ENCODE data around the gene HIPK3. TPM values are rescaled to one million over a fixed set of nuclear protein-coding genes. Genes with fewer than 3 reads are reported as not detected.
A peak's percentile ranks its signal among the peaks of the same experiment; 100 is the strongest.

HIPK3 gene
- total and polyA plus RNA-seq, 4 donors: 17.9 to 189 (median 71.5) TPM

DNA sequence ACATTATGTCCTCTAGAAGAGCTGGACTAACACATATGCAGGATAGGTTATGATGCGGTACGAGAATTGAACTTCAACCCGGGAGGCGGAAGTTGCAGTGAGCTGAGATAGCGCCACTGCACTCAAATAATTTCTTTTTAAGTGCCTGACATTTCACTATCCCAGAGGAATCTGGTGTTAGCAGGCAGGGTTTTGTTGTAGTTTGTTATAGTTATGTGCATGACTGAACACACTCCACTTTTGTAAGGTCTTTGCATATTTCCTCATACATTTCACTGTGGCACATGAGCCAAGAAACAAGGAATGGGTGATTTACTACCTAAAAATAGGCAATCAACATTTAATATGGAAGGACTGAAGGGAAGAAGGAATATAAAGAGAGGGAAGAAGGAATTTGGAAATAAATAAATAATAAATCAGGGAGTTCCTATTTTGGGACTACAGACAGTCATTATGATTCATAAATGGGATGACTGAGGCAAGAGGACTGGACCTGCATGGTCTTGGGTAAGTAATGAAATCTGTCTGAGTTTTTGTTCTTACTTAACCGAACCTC lies 8.7 kb upstream of the HIPK3 start:
- Histone ChIP-seq H3K9ac (ENCODE audit: insufficient read depth in 1 of 2, low read length in 2 of 2) (no peak overlapping the region), H3K4me3 (no peak overlapping the region), H3K27ac (ENCODE audit: low read depth in 1 of 2, low read length in 1 of 2) (no peak overlapping the region), H3K9me3 (ENCODE audit: control insufficient read depth in 4 of 4, insufficient read depth in 3 of 4, low read length in 3 of 4) (no peaks in the 10 kb centered on the region), H3K36me3 (ENCODE audit: control insufficient read depth in 4 of 4, insufficient read depth in 4 of 4, low read length in 4 of 4) (no peaks in the 10 kb centered on the region), H3K27me3 (ENCODE audit: control insufficient read depth in 3 of 3, insufficient read depth in 3 of 3, low read length in 2 of 3) (peaks cover 0 to 3% (median 0%) of the 10 kb centered on the region in 3 donors), H3K4me1 (ENCODE audit: control insufficient read depth in 5 of 5, insufficient read depth in 5 of 5, low read length in 5 of 5) (peaks cover 0 to 2% (median 0%) of the 10 kb centered on the region in 5 donors)
- WGBS, 2 donors: 90 to 93% methylated on average over 6 of the region's 6 CpGs
- ATAC-seq (ENCODE audit: insufficient read depth, low FRiP score) (no peak), DNase-seq (no peak)
- TF ChIP-seq, protein P1, sequence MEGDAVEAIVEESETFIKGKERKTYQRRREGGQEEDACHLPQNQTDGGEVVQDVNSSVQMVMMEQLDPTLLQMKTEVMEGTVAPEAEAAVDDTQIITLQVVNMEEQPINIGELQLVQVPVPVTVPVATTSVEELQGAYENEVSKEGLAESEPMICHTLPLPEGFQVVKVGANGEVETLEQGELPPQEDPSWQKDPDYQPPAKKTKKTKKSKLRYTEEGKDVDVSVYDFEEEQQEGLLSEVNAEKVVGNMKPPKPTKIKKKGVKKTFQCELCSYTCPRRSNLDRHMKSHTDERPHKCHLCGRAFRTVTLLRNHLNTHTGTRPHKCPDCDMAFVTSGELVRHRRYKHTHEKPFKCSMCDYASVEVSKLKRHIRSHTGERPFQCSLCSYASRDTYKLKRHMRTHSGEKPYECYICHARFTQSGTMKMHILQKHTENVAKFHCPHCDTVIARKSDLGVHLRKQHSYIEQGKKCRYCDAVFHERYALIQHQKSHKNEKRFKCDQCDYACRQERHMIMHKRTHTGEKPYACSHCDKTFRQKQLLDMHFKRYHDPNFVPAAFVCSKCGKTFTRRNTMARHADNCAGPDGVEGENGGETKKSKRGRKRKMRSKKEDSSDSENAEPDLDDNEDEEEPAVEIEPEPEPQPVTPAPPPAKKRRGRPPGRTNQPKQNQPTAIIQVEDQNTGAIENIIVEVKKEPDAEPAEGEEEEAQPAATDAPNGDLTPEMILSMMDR (IDR thresholded peaks at IDR 0.05; ENCODE audit: control extremely low read depth, extremely low read depth): no peak

DNA sequence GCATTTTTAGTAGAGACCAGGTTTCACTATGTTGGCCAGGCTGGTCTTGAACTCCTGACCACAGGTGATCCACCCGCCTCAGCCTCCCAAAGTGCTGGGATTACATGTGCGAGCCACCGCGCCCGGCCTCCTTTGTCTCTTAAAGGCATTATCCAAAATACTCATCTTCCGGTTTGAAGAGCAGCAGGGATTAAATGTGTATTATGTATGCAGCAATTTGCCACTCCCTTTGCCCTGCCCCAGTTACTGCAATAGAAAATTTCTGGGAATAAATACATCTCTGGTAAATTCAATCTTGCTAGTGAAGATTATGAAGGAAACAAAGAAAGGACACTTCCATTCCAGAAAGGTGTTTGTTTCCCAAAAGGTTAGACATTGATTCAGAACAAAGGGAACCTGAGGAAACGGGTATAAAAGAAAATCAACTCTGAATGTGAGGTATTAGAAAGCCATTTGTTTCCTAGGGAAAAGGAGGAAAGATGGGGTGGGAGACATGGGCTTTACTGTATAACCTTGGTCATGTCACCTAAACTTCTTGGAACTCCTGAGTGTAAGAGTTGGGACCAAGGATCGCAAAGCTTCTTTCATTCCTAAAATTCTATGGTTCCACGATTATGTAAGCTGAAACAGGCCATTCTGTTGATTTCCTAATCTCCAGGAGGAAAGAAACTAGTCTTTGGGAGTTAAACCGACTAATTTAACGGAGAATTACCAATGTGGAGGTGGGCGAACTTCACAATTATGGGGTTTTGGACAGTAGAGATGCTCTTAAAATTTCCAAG lies 959 bp upstream of the HIPK3 start:
- TF ChIP-seq, protein P1 (IDR thresholded peaks at IDR 0.05; ENCODE audit: control extremely low read depth, extremely low read depth): no peak
- no peaks in the 10 kb centered on the region for H3K27me3 ChIP-seq (ENCODE audit: control insufficient read depth in 3 of 3, insufficient read depth in 3 of 3, low read length in 2 of 3)
- H3K4me3 ChIP-seq: no peak overlapping the region
- peaks cover 0 to 24% (median 4%) of the 10 kb centered on the region in 5 donors for H3K4me1 ChIP-seq (ENCODE audit: control insufficient read depth in 5 of 5, insufficient read depth in 5 of 5, low read length in 5 of 5)
- peak in 1 of 3 donors; percentile 28 for DNase-seq
- peak overlapping the region; percentile 100 for H3K27ac ChIP-seq (ENCODE audit: low read depth in 1 of 2, low read length in 1 of 2)
- H3K36me3 ChIP-seq (ENCODE audit: control insufficient read depth in 4 of 4, insufficient read depth in 4 of 4, low read length in 4 of 4): peaks cover 0 to 7% (median 0%) of the 10 kb centered on the region in 4 donors
- 67 to 70% methylated on average over 12 of the region's 12 CpGs for WGBS, 2 donors
- H3K9me3 ChIP-seq (ENCODE audit: control insufficient read depth in 4 of 4, insufficient read depth in 3 of 4, low read length in 3 of 4): no peaks in the 10 kb centered on the region
- H3K9ac ChIP-seq (ENCODE audit: insufficient read depth in 1 of 2, low read length in 2 of 2): peak overlapping the region; percentile 74 to 84
- no peak for ATAC-seq (ENCODE audit: insufficient read depth, low FRiP score)

DNA sequence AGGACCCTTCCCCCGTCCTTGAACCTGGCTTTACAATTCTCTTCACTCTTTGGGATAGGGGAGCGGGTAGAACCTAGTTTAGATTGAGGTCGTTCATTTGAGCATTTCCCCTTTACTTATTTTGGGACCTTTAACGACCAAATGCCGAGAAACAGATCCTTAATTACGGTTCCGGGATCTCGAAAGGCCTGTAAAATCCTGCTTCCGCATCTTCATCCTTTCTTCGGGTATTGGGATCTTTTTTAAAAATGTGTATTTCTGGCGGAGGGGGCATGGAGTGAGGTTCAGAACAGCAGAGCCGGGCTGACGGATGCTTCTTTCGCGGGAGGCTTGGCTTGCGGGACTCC lies 395 bp upstream of the HIPK3 start:
- peaks cover 0 to 7% (median 0%) of the 10 kb centered on the region in 4 donors for H3K36me3 ChIP-seq (ENCODE audit: control insufficient read depth in 4 of 4, insufficient read depth in 4 of 4, low read length in 4 of 4)
- WGBS, 2 donors: 2 to 3% methylated on average over 16 of the region's 16 CpGs
- H3K27ac ChIP-seq (ENCODE audit: low read depth in 1 of 2, low read length in 1 of 2): peak overlapping the region; percentile 100
- peak overlapping the region; percentile 98 for H3K4me3 ChIP-seq
- no peaks in the 10 kb centered on the region for H3K27me3 ChIP-seq (ENCODE audit: control insufficient read depth in 3 of 3, insufficient read depth in 3 of 3, low read length in 2 of 3)
- no peak for DNase-seq
- TF ChIP-seq, protein P1 (IDR thresholded peaks at IDR 0.05; ENCODE audit: control extremely low read depth, extremely low read depth): no peak
- peak overlapping the region; percentile 74 to 84 for H3K9ac ChIP-seq (ENCODE audit: insufficient read depth in 1 of 2, low read length in 2 of 2)
- peaks cover 0 to 24% (median 4%) of the 10 kb centered on the region in 5 donors for H3K4me1 ChIP-seq (ENCODE audit: control insufficient read depth in 5 of 5, insufficient read depth in 5 of 5, low read length in 5 of 5)
- ATAC-seq (ENCODE audit: insufficient read depth, low FRiP score): no peak
- H3K9me3 ChIP-seq (ENCODE audit: control insufficient read depth in 4 of 4, insufficient read depth in 3 of 4, low read length in 3 of 4): no peaks in the 10 kb centered on the region

Measured in lung (tissue), 12 donors.